GM18505 (cell line): Measurements from ENCODE around the gene GGNBP2.

Source experiments
- ATAC-seq: cut with Tn5 transposase; IDR thresholded peaks from one replicate; pipeline ENCODE4 v1.9.1; 2021; ENCODE audit not compliant: unreplicated experiment
- POLR2A ChIP-seq: IDR thresholded peaks from 4 replicates; pipeline ENCODE4 v1.6.1; 2011; ENCODE audit warnings: borderline replicate concordance; ENCODE audit not compliant: insufficient read depth, insufficient read length; ENCODE audit errors: extremely low read depth

Gene GGNBP2

GRCh38 chr17:36529121-36529520 is 15.6 kb upstream of the GGNBP2 start:
- no peak for ATAC-seq
- no peak for TF ChIP-seq POLR2A

GRCh38 chr17:36532435-36532975 is 12.2 kb upstream of the GGNBP2 start:
- no peak for TF ChIP-seq POLR2A
- no peak for ATAC-seq

GRCh38 chr17:36533935-36534839 is 10.5 kb upstream of the GGNBP2 start:
- peak; percentile 27 for ATAC-seq
- no peak for TF ChIP-seq POLR2A

- ATAC-seq = peak; percentile 66
- TF ChIP-seq POLR2A = peak; percentile 94
Measured at GRCh38 chr17:36534840-36535668, 9.7 kb upstream of the GGNBP2 start, which contains the start of the genes MYO19 and PIGW. Gene MYO19 (minus strand): TSS chr17:36534868. CDS start chr17:36532538, 2,330 bp downstream. Gene PIGW (plus strand): TSS chr17:36534987. CDS start chr17:36537102, 2,115 bp downstream.

DNA sequence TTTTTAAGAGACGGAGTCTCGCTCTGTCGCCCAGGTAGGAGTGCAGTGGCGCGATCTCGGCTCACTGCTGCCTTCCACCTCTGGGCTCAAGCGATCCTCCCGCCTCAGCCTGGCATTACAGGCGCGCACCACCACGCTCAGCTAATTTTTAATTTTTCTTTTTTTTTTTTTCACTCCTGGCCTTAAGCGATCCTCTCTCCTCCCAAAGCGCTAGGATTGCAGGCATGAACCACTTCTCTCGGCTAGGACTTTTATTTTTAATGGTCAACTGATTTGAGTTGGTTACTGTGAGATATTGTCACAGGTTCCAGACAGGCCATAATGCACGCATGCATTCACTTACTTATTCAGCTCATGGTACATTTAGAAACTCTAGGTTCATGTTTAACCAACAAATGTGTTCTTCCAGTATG is 9.0 kb upstream of the GGNBP2 start:
- no peak for ATAC-seq
- no peak for TF ChIP-seq POLR2A

DNA sequence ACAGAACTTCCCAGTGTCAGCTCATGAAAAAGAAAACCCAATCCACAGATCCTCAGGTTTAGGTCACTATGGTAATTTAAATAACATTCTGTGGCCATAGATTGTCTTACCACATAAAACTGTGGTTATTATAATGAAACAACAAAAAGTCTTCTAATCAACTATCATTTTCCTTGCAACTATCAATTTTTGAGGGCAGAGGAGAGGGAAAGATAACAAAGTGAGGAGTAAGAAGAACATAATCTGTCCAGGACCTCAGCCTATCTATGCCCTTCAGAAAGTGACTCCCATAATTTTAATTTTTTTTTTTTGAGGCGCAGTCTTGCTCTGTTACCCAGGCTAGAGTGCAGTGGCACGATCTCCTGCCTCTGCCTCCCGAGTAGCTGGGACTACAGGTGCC is 4.0 kb upstream of the GGNBP2 start:
- ATAC-seq = no peak
- TF ChIP-seq POLR2A = no peak

DNA sequence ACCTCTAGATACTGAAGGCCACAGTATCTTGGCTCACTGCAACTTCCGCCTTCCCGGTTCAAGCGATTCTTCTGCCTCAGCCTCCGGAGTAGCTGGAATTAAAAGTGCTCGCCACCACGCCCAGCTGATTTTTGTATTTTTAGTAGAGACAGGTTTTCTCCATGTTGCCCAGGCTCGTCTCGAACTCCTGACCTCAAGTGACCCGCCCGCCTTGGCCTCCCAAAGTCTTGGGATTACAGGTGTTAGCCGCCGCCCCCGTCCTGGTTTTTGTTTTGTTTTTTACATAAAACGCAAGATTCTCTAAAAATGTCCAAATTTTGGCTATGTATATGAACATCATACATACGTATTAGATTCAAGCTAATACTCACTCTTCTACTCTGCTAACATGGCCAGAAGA is 2.0 kb upstream of the GGNBP2 start:
- no peak for ATAC-seq

GRCh38 chr17:36544044-36544306 is 744 bp upstream of the GGNBP2 start:
- ATAC-seq = peak; percentile 3
- no peak for TF ChIP-seq POLR2A

More for the DNA sequence above, 2.0 kb upstream of the GGNBP2 start:
- no peak for TF ChIP-seq POLR2A

DNA sequence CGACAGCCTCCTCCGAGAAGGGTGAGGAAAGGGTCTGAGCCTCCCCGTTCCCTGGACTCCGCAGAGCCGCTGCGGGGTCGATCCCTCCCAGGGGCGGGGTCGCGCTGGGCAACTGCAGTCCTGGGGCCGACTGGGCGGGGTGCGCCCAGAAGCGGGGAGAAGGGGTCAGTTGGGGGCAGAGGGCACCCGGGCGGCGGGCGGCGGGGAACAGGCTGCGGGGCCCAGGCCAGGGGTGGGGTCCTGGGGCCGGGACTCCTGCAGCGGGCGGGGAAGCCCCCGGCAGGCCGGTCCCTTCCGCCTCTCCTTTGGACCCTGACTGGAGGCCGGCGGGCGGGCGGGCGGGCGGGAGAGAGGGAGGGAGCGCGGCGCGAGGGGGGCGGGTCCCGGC is 352 bp downstream of the GGNBP2 start:
- TF ChIP-seq POLR2A = no peak
- peak; percentile 34 for ATAC-seq

DNA sequence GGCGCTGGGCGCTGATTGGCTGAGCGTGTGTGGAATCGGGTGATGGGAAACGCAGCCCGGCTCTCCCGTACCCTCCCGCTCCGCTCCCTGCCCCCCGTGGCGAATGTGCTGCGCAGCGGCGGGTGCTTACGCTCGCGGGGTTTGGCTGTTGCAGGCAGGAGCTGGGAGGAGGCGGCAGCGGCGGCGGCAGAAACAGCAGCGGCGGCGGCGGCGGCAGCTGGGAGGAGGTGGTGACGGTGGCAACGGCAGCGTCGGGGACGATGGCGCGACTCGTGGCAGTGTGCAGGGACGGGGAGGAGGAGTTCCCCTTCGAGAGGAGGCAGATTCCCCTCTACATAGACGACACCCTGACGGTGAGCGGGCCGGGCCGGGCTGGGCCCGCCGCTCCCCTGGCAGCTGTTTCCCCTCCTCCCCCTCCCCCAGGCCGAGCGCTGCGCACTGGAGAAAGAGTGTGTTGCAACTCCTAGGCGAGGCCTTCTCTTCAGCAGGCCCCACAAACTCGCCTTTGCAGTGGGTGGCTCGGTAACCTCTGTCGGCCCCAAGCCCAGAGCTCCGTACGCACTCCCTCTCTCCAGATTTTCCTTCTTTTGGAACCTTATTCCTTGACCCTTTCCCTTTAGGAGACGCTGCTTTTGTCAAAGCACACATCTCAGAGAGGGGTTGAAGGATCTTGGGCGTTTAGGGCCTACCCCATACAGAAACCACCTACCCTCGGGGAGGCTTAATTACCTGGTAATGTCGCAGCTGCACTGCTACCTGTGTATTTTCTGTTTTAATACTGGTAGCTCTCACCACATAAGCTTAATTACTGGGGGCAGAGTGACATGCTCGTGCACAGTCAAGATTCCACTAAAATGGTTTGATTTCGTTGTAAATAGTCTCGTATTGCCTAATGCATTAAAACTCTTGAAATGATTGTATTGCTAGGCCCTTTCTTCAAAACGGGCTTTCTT is 1.0 kb downstream of the GGNBP2 start:
- peak; percentile 30 for TF ChIP-seq POLR2A
- ATAC-seq = peak; percentile 56

DNA sequence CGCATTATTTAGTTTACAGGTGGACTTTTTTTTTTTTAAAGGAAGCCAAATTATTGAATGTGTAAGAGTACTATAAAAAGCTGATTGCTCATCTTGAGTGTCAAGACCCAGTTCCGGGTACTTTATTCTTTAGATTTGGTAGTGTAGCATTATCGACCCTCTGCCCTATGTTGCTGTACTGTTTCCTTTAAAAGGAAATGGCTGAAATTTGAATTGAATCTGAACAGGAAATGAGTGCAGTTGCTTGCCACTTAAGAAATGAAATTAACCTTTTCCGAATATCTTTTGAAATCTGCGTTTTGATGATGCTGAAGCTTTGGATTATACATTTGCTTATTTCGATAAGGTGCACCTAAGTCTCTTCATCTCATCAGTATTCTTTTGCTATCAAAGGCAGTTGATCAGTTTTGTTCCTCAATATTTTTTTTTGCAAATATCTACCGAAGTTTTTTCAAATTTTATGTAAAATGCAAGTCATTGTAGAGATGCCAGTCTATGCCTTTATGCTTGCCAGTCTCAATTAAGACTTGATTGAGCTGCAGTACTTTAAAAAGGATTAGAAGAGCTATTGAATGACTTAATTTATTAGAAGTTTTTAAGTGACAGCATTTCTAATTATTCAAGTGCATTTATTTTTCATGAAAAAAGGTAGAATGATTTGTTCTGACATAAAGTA is 1.8 kb downstream of the GGNBP2 start:
- no peak for ATAC-seq

GRCh38 chr17:36547776-36548175 is 3.1 kb downstream of the GGNBP2 start:
- TF ChIP-seq POLR2A = no peak
- ATAC-seq = no peak

More for the DNA sequence above, 1.8 kb downstream of the GGNBP2 start:
- no peak for TF ChIP-seq POLR2A
